IPS-15b (cell line): ENCODE results near the gene GEMIN5.
A peak's percentile ranks its signal among the peaks of the same experiment; 100 is the strongest.

Experiments
- H3K27me3 ChIP-seq: one replicate; pipeline ENCODE4 v1.6.1; 2013; ENCODE audit warnings: low read length; ENCODE audit not compliant: control insufficient read depth, insufficient read depth
- H3K36me3 ChIP-seq: one replicate; pipeline ENCODE4 v1.6.1; 2013; ENCODE audit warnings: low read length; ENCODE audit not compliant: control insufficient read depth, insufficient read depth
- H3K4me1 ChIP-seq: one replicate; pipeline ENCODE4 v1.6.1; 2013; ENCODE audit warnings: mild to moderate bottlenecking, low read length; ENCODE audit not compliant: control insufficient read depth, insufficient read depth
- H3K4me3 ChIP-seq: one replicate; pipeline ENCODE4 v1.5.1; 2013; ENCODE audit warnings: low read depth, low read length
- H3K9ac ChIP-seq: one replicate; pipeline ENCODE4 v1.6.1; 2013; ENCODE audit warnings: low read depth, mild to moderate bottlenecking, low read length
- H3K9me3 ChIP-seq: one replicate; pipeline ENCODE4 v1.6.1; 2013; ENCODE audit warnings: mild to moderate bottlenecking, low read length; ENCODE audit not compliant: control insufficient read depth, insufficient read depth

GEMIN5 gene

DNA sequence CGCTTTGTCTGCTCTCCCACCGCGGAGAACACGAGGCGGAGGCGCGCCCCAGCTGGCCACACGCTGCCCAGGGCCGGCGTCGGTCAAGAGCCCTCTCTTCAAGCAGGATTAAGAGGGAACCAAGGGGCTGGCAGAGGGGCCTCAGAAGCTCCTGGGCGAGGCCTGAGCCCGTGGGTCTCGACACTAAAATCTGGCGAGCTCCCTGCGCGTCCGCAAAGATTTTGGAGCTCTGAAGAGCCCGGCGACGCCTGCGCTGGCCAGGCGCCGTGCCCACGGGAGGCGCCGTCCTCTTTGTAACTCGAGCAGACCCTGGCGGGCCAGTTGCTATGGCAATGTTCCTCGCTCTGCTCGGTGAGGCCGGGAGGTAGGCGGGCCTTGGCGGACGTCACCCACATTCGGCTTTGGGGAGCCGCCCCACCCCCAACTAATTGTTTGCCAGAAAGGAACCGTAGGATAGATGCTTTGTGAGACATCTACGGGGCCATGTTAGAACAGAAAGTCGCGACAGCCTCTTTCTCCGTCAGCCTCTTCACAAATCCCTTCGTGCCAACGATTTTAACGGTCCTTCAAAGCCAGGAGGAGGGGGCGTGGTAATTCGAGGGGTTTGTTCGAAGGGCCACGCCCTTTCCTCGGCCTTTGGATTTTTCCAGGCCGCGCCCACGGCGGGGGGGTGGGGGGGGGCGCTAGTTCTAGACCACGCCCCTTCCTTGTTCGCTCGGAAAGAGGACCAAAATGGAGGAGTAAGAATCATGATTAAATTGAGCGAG lies 80.3 kb downstream of the GEMIN5 start:
- Histone ChIP-seq H3K4me1 (peaks cover 9% of the 10 kb centered on the region), H3K27me3 (no peaks in the 10 kb centered on the region), H3K9ac (peak overlapping the region; percentile 85), H3K4me3 (peak overlapping the region; percentile 98), H3K36me3 (no peaks in the 10 kb centered on the region), H3K9me3 (no peaks in the 10 kb centered on the region)

DNA sequence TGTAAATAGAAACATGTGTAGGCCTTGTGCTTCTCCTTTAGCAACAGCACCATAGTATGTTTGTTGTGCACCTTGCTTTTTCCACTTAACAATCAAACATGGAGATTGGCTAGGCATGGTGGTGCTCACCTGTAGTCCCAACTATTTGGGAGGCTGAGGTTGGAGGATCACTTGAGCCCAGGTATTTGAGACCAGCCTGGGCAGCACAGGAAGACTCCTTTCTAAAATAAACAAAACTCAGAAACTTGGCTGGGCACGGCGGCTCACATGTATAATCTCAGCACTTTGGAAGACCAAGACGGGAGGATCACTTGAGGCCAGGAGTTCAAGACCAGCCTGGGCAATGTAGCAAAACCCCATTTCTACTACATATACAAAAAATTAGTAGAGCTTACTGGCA lies 86.7 kb downstream of the GEMIN5 start:
- Histone ChIP-seq H3K9ac (no peak overlapping the region), H3K36me3 (no peaks in the 10 kb centered on the region), H3K27me3 (no peaks in the 10 kb centered on the region), H3K9me3 (no peaks in the 10 kb centered on the region), H3K4me1 (peaks cover 5% of the 10 kb centered on the region), H3K4me3 (no peak overlapping the region)

DNA sequence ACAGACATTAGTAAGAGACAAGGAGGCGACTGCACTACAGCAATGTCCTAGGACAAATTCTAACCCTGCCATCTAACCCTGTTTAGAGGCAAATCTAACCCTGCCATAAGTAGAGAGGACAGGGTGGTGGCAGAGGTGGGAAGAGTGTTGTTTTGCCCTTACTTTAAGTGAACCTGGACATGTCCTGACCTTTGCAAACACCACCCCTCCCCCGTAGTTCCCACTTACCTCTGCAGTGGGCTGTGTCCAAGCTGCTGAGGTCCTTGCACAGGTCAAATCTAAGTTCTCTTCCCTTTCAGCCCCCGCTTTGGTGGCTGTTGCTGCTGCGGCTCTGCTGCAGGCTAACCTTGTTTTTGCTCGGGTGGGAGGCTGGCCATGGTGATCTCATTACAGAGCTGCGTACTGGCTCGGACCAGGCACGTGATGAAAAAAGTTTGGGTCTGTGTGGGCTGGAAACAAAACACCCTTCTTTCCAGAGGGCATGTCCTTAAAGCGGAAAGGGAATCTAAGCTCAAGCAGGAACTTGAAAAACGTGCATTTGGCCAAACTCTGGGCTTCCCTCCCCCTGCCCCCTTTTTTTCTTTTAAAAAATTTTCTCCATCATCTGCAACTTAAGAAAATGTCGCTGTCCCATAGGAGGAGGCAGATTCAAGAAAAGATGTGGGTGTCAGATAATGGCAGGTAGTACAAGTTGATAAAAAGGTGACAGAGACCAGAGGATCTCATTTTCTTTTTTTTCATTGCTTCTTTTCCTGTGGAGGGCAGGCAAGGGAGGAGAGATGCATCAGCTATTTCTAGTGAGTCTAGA lies 87.6 kb downstream of the GEMIN5 start, which contains the start of gene FAXDC2:
TSS of gene FAXDC2 (minus strand) at position 349 of the 808 bp plus-strand sequence. CDS start 12,425 bp downstream, outside the sequence.
- Histone ChIP-seq H3K27me3 (no peaks in the 10 kb centered on the region), H3K4me1 (peaks cover 5% of the 10 kb centered on the region), H3K9me3 (no peaks in the 10 kb centered on the region), H3K4me3 (peak within 1 kb of the TSS; percentile 50), H3K36me3 (no peaks in the 10 kb centered on the region), H3K9ac (peak within 1 kb of the TSS; percentile 77)

DNA sequence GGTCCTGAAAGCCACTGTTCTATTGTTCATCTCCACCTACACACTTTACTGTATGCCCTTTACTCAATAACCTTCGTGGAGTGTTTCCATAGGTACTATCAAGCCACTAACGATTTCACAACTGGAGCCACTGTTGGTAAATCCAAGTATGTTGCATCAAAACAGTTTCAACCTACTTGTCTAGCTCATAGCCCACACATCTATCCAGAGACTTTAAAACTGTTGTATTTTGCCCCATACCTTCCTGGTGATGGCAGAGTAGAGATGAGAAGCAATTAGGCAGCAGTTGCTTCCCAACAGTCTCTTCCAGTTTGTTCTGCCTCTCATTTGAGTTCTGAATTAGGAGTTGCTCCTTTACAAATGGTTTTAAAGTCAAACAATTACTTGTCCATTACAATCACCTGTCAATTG lies 88.2 kb downstream of the GEMIN5 start:
- H3K9me3 ChIP-seq: no peaks in the 10 kb centered on the region
- H3K4me3 ChIP-seq: peak overlapping the region; percentile 50
- no peaks in the 10 kb centered on the region for H3K27me3 ChIP-seq
- H3K36me3 ChIP-seq: no peaks in the 10 kb centered on the region
- peak overlapping the region; percentile 77 for H3K9ac ChIP-seq
- H3K4me1 ChIP-seq: peaks cover 5% of the 10 kb centered on the region

DNA sequence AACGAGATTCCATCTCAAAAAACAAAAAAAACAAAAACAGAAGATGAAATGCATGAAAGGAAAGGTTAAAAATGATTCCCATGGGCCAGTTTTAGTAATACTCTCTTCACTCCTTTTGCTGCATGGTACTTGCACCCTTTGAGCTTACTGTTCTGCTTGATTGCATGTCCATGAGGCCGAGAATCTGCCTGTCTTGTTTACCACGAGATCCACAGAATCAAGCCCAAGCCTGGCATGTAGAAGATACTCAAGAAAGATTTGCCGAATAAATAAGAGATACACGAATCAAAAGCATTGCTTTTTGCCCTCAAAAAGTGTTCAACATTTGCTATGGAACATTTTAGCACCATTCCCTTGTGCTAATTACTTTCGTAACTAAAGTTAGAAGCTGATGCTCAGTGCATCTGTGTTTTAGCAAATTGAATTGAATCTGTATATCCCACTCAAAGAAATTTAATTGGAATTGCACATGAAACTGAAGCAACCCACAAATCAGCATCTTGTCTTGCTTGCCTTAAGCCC lies 88.7 kb downstream of the GEMIN5 start:
- Histone ChIP-seq H3K27me3 (no peaks in the 10 kb centered on the region), H3K9me3 (no peaks in the 10 kb centered on the region), H3K36me3 (no peaks in the 10 kb centered on the region), H3K4me1 (peaks cover 5% of the 10 kb centered on the region), H3K9ac (no peak overlapping the region), H3K4me3 (peak overlapping the region; percentile 50)

DNA sequence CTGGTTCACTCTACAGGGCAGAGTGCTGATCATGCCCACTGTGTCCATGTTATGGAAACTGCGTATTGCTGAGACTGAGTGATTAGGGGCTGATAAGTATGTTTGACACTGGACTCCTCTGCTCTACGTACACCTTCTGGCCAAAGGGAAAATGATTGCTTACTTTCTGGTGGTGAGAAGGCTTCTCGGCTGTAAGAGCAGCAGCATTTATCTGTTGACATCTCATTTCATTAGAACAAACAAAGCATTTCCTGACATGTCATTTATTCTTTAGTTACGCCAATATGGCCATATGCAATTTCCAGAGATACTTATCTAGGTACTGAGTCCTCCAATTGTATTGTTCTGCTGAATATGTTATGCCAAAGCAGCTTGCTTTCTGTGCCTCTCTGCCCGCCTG lies 93.2 kb downstream of the GEMIN5 start:
- no peaks in the 10 kb centered on the region for H3K9me3 ChIP-seq

DNA sequence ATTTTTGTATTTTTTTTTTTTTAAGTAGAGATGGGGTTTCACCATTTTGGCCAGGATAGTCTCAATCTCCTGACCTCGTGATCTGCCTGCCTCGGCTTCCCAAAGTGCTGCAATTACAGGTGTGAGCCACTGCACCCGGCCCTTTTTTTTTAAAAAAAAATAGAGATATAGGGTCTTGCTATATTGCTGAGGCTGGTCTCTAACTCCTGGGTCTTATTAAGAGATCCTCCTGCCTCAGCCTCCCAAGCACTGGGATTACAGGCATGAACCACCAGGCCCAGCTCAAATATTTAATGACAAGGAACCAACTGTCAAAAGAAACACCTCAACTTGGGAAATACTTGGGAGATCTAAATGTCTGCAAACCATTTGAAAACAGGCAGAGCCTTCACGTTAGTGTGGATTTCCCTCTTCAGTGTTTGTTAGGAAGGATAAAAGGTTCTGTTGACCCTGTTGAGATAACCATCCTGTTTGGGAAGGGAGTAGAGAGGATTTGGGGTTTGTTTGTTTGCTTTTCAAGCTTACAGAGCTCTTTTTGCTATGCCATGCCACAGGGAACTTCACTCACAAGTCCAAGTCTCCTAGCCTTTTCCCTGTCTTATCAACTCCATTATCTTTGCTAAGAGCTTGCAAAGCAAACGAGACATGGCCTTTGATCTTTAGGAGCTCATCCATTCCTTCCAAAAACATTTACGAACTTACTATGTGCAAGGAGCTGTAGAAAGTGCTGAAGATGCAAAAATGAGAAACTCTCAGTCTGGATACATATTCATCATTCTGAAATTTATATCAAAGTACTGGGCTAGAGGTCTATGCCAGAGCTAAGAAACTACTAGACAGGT lies 95.1 kb downstream of the GEMIN5 start:
- Histone ChIP-seq H3K4me3 (no peak overlapping the region), H3K9me3 (no peaks in the 10 kb centered on the region), H3K4me1 (no peaks in the 10 kb centered on the region), H3K9ac (no peak overlapping the region), H3K36me3 (peaks cover under 1% of the 10 kb centered on the region), H3K27me3 (no peaks in the 10 kb centered on the region)

More for the DNA sequence above, 93.2 kb downstream of the GEMIN5 start:
- no peaks in the 10 kb centered on the region for H3K27me3 ChIP-seq
- H3K4me3 ChIP-seq: no peak overlapping the region
- no peaks in the 10 kb centered on the region for H3K4me1 ChIP-seq
- no peaks in the 10 kb centered on the region for H3K36me3 ChIP-seq
- no peak overlapping the region for H3K9ac ChIP-seq

DNA sequence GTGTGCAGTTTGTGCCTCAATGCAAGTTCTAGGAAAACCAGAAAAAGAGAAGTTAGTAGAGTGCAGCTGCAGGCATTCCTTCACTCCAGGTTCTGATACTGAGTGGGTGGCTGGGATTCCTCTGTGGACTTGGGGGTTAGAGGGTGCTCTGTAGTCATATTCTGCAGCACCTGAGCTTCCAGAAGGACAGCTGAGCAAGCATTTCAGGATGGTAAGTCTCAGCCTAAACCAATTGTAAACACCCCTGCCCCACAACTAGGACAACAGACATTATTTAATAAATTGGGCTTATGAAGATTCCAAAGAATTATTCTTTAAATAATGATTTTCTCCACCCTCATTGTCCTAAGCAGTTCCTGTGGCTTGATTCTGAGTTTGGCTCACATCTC lies 96.7 kb downstream of the GEMIN5 start:
- no peak overlapping the region for H3K4me3 ChIP-seq
- no peaks in the 10 kb centered on the region for H3K9me3 ChIP-seq
- no peaks in the 10 kb centered on the region for H3K4me1 ChIP-seq
- H3K9ac ChIP-seq: no peak overlapping the region
- H3K36me3 ChIP-seq: peaks cover 3% of the 10 kb centered on the region
- H3K27me3 ChIP-seq: no peaks in the 10 kb centered on the region

DNA sequence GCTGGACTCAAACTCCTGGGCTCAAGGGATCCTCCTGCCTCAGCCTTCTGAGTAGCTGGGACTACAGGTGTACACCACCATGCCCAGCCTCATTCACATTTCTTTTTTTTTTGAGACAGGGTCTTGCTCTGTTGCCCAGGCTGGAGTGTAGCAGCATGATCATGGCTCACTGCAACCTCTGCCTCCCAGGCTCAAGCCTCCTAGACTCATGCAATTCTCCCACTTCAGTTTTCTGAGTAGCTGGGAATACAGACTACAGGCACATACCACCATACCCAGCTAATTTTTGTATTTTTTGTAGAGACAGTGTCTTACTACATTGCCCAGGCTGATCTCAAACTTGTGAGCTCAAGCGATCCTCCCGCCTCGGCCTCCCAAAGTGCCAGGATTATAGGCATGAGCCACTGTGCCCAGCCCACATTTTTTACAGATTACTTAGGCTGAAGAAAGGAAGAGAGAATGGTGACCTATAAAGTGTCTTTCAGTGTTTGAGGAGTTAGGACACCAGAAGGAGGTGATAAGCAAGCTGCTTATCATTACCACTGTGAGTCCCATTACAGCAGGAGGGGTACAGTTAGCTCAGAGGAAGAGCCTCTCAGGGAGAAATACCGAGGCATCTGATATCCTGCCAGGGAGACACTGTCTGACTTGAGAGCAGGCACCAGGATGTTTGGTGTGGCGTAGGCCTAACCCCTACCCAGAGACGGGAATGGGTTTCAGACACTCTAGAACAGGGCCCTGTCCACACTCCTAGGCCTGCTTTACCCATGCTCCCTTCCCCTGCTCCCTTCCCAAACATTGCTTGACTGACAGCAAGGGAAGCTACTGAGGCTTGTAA lies 97.4 kb downstream of the GEMIN5 start:
- H3K36me3 ChIP-seq: peaks cover 3% of the 10 kb centered on the region
- H3K9ac ChIP-seq: no peak overlapping the region
- no peaks in the 10 kb centered on the region for H3K9me3 ChIP-seq
- no peaks in the 10 kb centered on the region for H3K27me3 ChIP-seq
- no peak overlapping the region for H3K4me3 ChIP-seq
- H3K4me1 ChIP-seq: no peaks in the 10 kb centered on the region
